GM12892 (cell line): ENCODE results near the gene TRIM42.

Source experiments
- DNase-seq: peaks from one replicate; pipeline ENCODE4 v3.0.0; 2011; ENCODE audit not compliant: insufficient read length
- FAIRE-seq: peaks from 2 replicates; lab custom pipeline; 2011; peaks lifted over from hg19 to GRCh38; lab: Jason Lieb, UNC
- POLR2A ChIP-seq: IDR thresholded peaks from 2 replicates; pipeline ENCODE4 v1.6.1; 2011; ENCODE audit warnings: low read depth, low read length, control low read depth
- POLR2AphosphoS5 ChIP-seq: IDR thresholded peaks from 2 replicates; pipeline ENCODE4 v1.6.1; 2011; ENCODE audit warnings: low read depth, low read length, control low read depth
- TAF1 ChIP-seq: IDR thresholded peaks from 2 replicates; pipeline ENCODE4 v1.6.1; 2011; ENCODE audit warnings: low read depth, mild to moderate bottlenecking, control low read depth, low read length, borderline replicate concordance

The TRIM42 gene

GRCh38 chr3:140733623-140734022 lies 55.8 kb downstream of the TRIM42 start:
- TF ChIP-seq POLR2A (no peak), TAF1 (no peak), POLR2AphosphoS5 (no peak)
- FAIRE-seq (no peak), DNase-seq (no peak)

DNA sequence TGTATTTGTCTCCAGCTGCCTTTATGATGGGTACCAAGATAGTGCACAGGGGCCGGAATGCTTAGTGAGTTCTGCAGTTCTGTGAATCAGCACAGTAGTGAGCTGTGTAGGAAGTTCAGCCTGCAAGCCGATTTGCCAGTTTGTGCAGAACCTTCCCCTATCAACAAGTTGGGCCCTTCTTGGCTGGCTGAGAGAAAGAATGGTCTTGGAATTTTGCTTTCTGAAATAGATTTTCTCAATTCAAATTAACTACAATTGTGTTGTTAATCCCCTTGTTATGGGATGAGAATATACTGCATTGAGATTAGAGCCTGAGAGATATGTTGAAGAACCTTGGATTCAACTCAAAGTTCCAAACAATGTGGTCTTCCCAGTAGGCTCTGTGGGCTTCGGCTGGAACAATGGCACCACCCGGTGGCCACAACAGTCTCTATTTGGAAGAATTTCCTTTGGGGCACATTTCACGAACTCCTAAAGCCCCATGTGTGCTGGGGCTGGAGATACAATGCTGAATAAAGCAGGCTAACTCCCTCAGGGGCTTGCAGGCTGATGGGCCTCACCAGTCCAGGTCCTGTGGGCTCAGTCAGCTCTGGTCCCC lies 59.1 kb downstream of the TRIM42 start:
- peak; percentile 73 for FAIRE-seq
- TF ChIP-seq TAF1 (no peak), POLR2AphosphoS5 (no peak), POLR2A (no peak)
- no peak for DNase-seq

DNA sequence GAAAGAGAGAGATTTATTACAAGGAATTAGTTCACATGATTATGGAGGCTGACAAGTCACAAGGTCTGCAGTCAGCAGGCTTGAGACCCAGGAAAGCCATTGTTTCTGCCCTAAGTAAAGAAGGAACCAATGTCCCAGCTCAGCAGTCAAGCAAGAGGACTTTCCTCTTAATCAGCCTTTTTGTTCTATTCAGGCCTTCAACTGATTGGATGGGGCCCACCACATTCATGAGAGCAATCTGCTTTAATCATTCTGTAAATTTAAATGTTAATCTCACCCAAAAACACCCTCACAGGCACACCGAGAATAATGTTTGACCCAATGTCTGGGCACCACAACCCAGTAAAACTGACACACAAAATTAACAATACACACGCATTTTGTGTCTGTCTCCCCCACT lies 64.3 kb downstream of the TRIM42 start:
- FAIRE-seq, result no peak
- DNase-seq, result no peak
- TF ChIP-seq TAF1 (no peak), POLR2A (no peak), POLR2AphosphoS5 (no peak)

DNA sequence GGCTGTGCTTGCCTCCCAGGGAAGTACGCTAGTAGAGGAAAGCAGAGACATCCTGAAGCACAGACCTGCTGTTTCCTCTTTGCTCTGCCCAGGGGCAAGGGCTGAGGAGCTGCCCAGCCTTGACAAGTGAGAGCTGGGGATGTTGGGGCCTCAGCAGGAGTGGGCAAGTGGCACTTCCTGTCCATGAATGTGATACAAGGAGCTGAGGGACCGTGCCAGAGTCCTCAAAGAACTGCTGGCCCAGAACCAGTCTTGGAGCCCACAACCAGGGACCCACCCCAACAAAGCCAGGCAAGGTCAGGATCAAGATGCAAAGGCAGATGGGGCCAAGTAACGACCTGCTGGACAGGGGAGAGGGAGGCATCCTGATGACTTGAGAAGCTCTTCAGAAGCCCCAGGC lies 70.3 kb downstream of the TRIM42 start:
- TF ChIP-seq TAF1, result no peak

GRCh38 chr3:140748903-140749302 lies 71.0 kb downstream of the TRIM42 start:
- DNase-seq (no peak), FAIRE-seq (no peak)
- TF ChIP-seq TAF1 (no peak), POLR2A (no peak), POLR2AphosphoS5 (no peak)

More for the DNA sequence above, 70.3 kb downstream of the TRIM42 start:
- FAIRE-seq (no peak), DNase-seq (no peak)
